OCI-LY7 (cell line): Measurements from ENCODE around the gene B3GAT1. TPM values are rescaled to one million over a fixed set of nuclear protein-coding genes. Genes with fewer than 3 reads are reported as not detected.

Source experiments
- BruUV-seq: library from RNA; stranded (reverse); fragments of 400-500 nt; replicated peaks from 2 replicates; lab custom pipeline; 2021; lab: Mats Ljungman, UMichigan
- CTCF ChIA-PET: fragments of 300-600 bp; sonication (Branson Sonifier 250); formaldehyde crosslinking; loops from one replicate; lab custom pipeline; 2022; ENCODE audit warnings: antibody characterized with exemption; ENCODE audit not compliant: unreplicated experiment; lab: Charles Lee
- POLR2A ChIA-PET: fragments of 300-600 bp; sonication (Branson Sonifier 250); formaldehyde crosslinking; loops from one replicate; lab custom pipeline; 2022; ENCODE audit warnings: antibody characterized with exemption; lab: Charles Lee
- DNase-seq: peaks from one replicate; pipeline ENCODE4 v3.0.0-alpha.2; 2015; ENCODE audit warnings: low spot score
- H2AFZ ChIP-seq: fragments of 200-600 bp; sonication (generic), shearing (Covaris generic); 2 replicates; pipeline ENCODE4 v1.6.1; 2014; ENCODE audit warnings: mild to moderate bottlenecking, antibody characterized with exemption, low read length, moderate library complexity
- H3K27ac ChIP-seq: fragments of 200-600 bp; sonication (generic); 2 replicates; pipeline ENCODE4 v1.5.1; 2014; ENCODE audit warnings: mixed run types, low read depth, mild to moderate bottlenecking, moderate library complexity, low read length, inconsistent platforms; ENCODE audit not compliant: poor library complexity, severe bottlenecking
- H3K36me3 ChIP-seq: fragments of 200-600 bp; sonication (generic); 2 replicates; pipeline ENCODE4 v1.6.1; 2014; ENCODE audit warnings: mild to moderate bottlenecking, antibody characterized with exemption, low read length, moderate library complexity, mixed read lengths; ENCODE audit not compliant: insufficient read depth
- H3K4me1 ChIP-seq: fragments of 200-600 bp; sonication (generic); 2 replicates; pipeline ENCODE4 v1.5.1; 2014; ENCODE audit warnings: mild to moderate bottlenecking, low read length; ENCODE audit not compliant: insufficient read depth, poor library complexity, severe bottlenecking
- H3K4me2 ChIP-seq: fragments of 200-600 bp; sonication (generic); 2 replicates; pipeline ENCODE4 v1.6.1; 2014; ENCODE audit warnings: mild to moderate bottlenecking, low read length
- H3K4me3 ChIP-seq: fragments of 200-600 bp; sonication (generic); 2 replicates; pipeline ENCODE4 v1.5.1; 2014; ENCODE audit warnings: mild to moderate bottlenecking, low read depth, low read length; ENCODE audit not compliant: poor library complexity, severe bottlenecking
- H3K79me2 ChIP-seq: fragments of 200-600 bp; sonication (generic); 2 replicates; pipeline ENCODE4 v1.6.1; 2016; ENCODE audit warnings: low read depth, mild to moderate bottlenecking, low read length, moderate library complexity, mixed read lengths; ENCODE audit not compliant: insufficient read depth
- H3K9me2 ChIP-seq: fragments of 200-600 bp; sonication (generic); 2 replicates; pipeline ENCODE4 v1.6.1; 2016; ENCODE audit warnings: mild to moderate bottlenecking, low read length, mixed read lengths; ENCODE audit not compliant: insufficient read depth
- H3K9me3 ChIP-seq: fragments of 200-600 bp; sonication (generic); 2 replicates; pipeline ENCODE4 v1.6.1; 2014; ENCODE audit warnings: mild to moderate bottlenecking, mixed run types, low read length, mixed read lengths
- H4K20me1 ChIP-seq: fragments of 200-600 bp; sonication (generic); 2 replicates; pipeline ENCODE4 v1.6.1; 2014; ENCODE audit warnings: mild to moderate bottlenecking, antibody characterized with exemption, low read length, moderate library complexity, mixed read lengths; ENCODE audit not compliant: insufficient read depth
- EZH2phosphoT487 ChIP-seq: fragments of 200-600 bp; sonication (generic); IDR thresholded peaks from 2 replicates; pipeline ENCODE4 v1.6.1; 2018; ENCODE audit warnings: low read depth, borderline replicate concordance, mild to moderate bottlenecking, mixed run types, antibody characterized with exemption, low read length, moderate library complexity, mixed read lengths
- intact Hi-C: fragments of 100-400 bp; cut with micrococcal nuclease; formaldehyde crosslinking; loops from one replicate; pipeline ENCODE4 v1.10.0; 2022; ENCODE audit not compliant: unreplicated experiment
- total RNA-seq, 2 experiments: library from RNA; depleted of rRNA in 1 of 2; stranded (reverse); fragments of >200 nt in 1 of 2; shearing (Covaris generic) in 1 of 2; gene quantifications; 2 replicates each; pipeline ENCODE4 v1.2.3, GENCODE V29; 2014 to 2022
- TF ChIP-seq, protein P1 (sequence below): fragments of 200-600 bp; sonication (generic); conservative IDR thresholded peaks from 2 replicates; pipeline ENCODE4 v1.5.1; 2014; ENCODE audit warnings: mild to moderate bottlenecking, antibody characterized with exemption, low read length, moderate library complexity, mixed read lengths

Gene B3GAT1
- total RNA-seq, 2 experiments from 2014 or later: not detected

DNA sequence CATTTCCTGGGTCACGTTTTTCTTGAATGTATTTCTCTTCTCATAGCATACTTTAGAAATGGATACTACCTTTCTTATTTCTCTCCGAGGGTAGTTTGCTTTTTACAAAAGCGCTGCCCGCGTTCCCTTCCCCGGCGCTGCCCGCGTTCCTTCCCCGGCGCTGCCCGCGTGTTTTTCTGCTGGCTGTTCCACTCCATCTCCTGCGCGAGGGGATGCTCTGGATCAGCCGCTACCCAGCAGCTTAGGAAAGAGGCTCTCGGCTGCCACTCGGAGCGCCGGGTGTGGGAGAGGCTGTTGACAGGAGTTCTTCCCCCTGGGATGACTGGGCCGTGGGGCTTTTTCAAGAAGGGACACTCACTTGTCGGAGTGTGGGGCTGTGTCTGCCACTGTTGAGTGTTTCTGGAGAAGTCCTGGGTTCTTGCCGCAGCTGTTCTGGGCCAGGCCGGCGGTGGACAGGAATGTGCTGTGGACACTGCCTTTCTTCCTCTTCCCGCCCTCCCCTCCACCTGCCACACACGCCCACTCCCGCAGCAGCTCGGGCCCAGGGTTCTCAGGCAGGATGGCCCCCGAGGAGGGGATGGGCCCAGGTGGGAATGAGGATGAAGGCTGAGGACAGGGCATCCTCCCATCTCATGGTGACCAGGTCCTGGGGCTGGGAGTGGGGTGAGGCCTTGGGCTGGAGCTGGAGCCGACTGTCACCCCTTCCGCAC is 49.7 kb downstream of the B3GAT1 start:
- ChIA-PET CTCF (no interaction called here), POLR2A (no interaction called here)
- intact Hi-C loops: no loop called here
- Histone ChIP-seq H2AFZ (no peak overlapping the region), H3K4me3 (no peak overlapping the region), H3K4me1 (no peaks in the 10 kb centered on the region), H3K36me3 (no peaks in the 10 kb centered on the region), H3K9me3 (no peaks in the 10 kb centered on the region), H3K9me2 (no peaks in the 10 kb centered on the region), H3K4me2 (no peak overlapping the region), H4K20me1 (no peaks in the 10 kb centered on the region), H3K27ac (no peak overlapping the region), H3K79me2 (no peaks in the 10 kb centered on the region)
- no TSS peak for BruUV-seq
- DNase-seq: no peak
- TF ChIP-seq, protein P1, sequence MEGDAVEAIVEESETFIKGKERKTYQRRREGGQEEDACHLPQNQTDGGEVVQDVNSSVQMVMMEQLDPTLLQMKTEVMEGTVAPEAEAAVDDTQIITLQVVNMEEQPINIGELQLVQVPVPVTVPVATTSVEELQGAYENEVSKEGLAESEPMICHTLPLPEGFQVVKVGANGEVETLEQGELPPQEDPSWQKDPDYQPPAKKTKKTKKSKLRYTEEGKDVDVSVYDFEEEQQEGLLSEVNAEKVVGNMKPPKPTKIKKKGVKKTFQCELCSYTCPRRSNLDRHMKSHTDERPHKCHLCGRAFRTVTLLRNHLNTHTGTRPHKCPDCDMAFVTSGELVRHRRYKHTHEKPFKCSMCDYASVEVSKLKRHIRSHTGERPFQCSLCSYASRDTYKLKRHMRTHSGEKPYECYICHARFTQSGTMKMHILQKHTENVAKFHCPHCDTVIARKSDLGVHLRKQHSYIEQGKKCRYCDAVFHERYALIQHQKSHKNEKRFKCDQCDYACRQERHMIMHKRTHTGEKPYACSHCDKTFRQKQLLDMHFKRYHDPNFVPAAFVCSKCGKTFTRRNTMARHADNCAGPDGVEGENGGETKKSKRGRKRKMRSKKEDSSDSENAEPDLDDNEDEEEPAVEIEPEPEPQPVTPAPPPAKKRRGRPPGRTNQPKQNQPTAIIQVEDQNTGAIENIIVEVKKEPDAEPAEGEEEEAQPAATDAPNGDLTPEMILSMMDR: no peak
- TF ChIP-seq EZH2phosphoT487: no peak

- H3K36me3 ChIP-seq: no peaks in the 10 kb centered on the region
- H2AFZ ChIP-seq: no peak overlapping the region
- CTCF ChIA-PET: no interaction called here
- H3K4me3 ChIP-seq: no peak overlapping the region
- no peaks in the 10 kb centered on the region for H3K4me1 ChIP-seq
- TF ChIP-seq EZH2phosphoT487: no peak
- TF ChIP-seq, protein P1: no peak
- no peak overlapping the region for H3K4me2 ChIP-seq
- BruUV-seq: no TSS peak
- no peaks in the 10 kb centered on the region for H3K9me3 ChIP-seq
- no peaks in the 10 kb centered on the region for H4K20me1 ChIP-seq
- POLR2A ChIA-PET: no interaction called here
- intact Hi-C loops: no loop called here
- no peak overlapping the region for H3K27ac ChIP-seq
- H3K9me2 ChIP-seq: no peaks in the 10 kb centered on the region
- no peaks in the 10 kb centered on the region for H3K79me2 ChIP-seq
- no peak for DNase-seq
These were observed 50.4 kb downstream of the B3GAT1 start for GRCh38 chr11:134361661-134362060.

- CTCF ChIA-PET: no interaction called here
- intact Hi-C loops: no loop called here
- no peaks in the 10 kb centered on the region for H3K4me1 ChIP-seq
These were observed 51.8 kb downstream of the B3GAT1 start for GRCh38 chr11:134360050-134360835.

More at GRCh38 chr11:134360050-134360835, 51.8 kb downstream of the B3GAT1 start:
- Histone ChIP-seq H3K4me3 (no peak overlapping the region), H3K79me2 (no peaks in the 10 kb centered on the region), H4K20me1 (no peaks in the 10 kb centered on the region), H2AFZ (no peak overlapping the region), H3K9me2 (no peaks in the 10 kb centered on the region), H3K27ac (no peak overlapping the region), H3K36me3 (no peaks in the 10 kb centered on the region), H3K4me2 (no peak overlapping the region), H3K9me3 (no peaks in the 10 kb centered on the region)
- POLR2A ChIA-PET: no interaction called here
- BruUV-seq: no TSS peak
- DNase-seq: peak; percentile 39
- TF ChIP-seq, protein P1: peak; percentile 79
- no peak for TF ChIP-seq EZH2phosphoT487
